ENCODE results near the gene STRBP.

Gene STRBP

DNA sequence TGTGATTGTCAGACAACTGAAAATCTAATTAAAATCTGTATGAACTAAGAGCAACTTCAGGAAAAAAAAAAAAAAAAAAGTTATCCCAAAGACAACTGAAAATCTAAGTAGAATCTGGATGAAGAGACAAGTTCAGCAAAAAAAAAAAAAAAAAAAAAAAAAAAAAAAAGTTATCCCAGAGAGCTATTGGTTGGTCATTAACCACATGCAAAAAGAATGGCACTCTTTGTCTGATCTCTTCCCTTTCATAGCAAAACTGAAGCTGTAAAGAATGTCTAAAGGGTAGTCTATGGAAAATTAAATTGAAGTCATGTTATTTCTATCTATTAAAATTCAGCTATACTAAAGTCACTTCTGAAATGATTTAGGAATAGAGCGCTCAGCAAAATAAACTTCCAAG, 32.9 kb downstream of the STRBP start:
- H3K4me3 ChIP-seq (ENCODE audit: low read depth in 1 of 2, low read length in 2 of 2): no peak overlapping the region
- no peaks in the 10 kb centered on the region for H3K27me3 ChIP-seq (ENCODE audit: insufficient read depth, low read length, poor library complexity)
- TF ChIP-seq, protein P1, sequence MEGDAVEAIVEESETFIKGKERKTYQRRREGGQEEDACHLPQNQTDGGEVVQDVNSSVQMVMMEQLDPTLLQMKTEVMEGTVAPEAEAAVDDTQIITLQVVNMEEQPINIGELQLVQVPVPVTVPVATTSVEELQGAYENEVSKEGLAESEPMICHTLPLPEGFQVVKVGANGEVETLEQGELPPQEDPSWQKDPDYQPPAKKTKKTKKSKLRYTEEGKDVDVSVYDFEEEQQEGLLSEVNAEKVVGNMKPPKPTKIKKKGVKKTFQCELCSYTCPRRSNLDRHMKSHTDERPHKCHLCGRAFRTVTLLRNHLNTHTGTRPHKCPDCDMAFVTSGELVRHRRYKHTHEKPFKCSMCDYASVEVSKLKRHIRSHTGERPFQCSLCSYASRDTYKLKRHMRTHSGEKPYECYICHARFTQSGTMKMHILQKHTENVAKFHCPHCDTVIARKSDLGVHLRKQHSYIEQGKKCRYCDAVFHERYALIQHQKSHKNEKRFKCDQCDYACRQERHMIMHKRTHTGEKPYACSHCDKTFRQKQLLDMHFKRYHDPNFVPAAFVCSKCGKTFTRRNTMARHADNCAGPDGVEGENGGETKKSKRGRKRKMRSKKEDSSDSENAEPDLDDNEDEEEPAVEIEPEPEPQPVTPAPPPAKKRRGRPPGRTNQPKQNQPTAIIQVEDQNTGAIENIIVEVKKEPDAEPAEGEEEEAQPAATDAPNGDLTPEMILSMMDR (IDR thresholded peaks at IDR 0.05; ENCODE audit: borderline replicate concordance, extremely low read depth, low read length, poor library complexity, severe bottlenecking): no peak
- no peak for TF ChIP-seq EZH2 (IDR thresholded peaks at IDR 0.05; ENCODE audit: borderline replicate concordance, low read depth, low read length, severe bottlenecking)
- H3K27ac ChIP-seq (ENCODE audit: low read length): no peak overlapping the region
- H3K36me3 ChIP-seq (ENCODE audit: insufficient read depth, low read length): no peaks in the 10 kb centered on the region
- no peaks in the 10 kb centered on the region for H3K4me1 ChIP-seq (ENCODE audit: insufficient read depth, low read length)
- H3K9me3 ChIP-seq (ENCODE audit: insufficient read depth, low read length, severe bottlenecking): no peaks in the 10 kb centered on the region
- H3K4me2 ChIP-seq (ENCODE audit: insufficient read depth, low read length): no peak overlapping the region
- no peak overlapping the region for H3K9ac ChIP-seq (ENCODE audit: low read depth, low read length)
- peaks cover 8% of the 10 kb centered on the region; the same call in 1 of the 2 replicates for H3K79me2 ChIP-seq (ENCODE audit: insufficient read depth, low read length)
- H4K20me1 ChIP-seq (ENCODE audit: insufficient read depth, low read length): peaks cover 15% of the 10 kb centered on the region; the same call in 1 of the 2 replicates
- H2AFZ ChIP-seq (ENCODE audit: low read depth, low read length): no peak overlapping the region
- ATAC-seq (ENCODE audit: insufficient read depth, low read depth) (no peak), DNase-seq (no peak)

- Histone ChIP-seq H3K4me2 (ENCODE audit: insufficient read depth, low read length) (no peak overlapping the region), H2AFZ (ENCODE audit: low read depth, low read length) (no peak overlapping the region), H3K27me3 (ENCODE audit: insufficient read depth, low read length, poor library complexity) (no peaks in the 10 kb centered on the region), H3K4me3 (ENCODE audit: low read depth in 1 of 2, low read length in 2 of 2) (no peak overlapping the region), H3K9me3 (ENCODE audit: insufficient read depth, low read length, severe bottlenecking) (no peaks in the 10 kb centered on the region), H3K79me2 (ENCODE audit: insufficient read depth, low read length) (peaks cover 8% of the 10 kb centered on the region; the same call in 1 of the 2 replicates), H3K36me3 (ENCODE audit: insufficient read depth, low read length) (no peaks in the 10 kb centered on the region), H3K9ac (ENCODE audit: low read depth, low read length) (no peak overlapping the region), H3K4me1 (ENCODE audit: insufficient read depth, low read length) (no peaks in the 10 kb centered on the region), H3K27ac (ENCODE audit: low read length) (no peak overlapping the region), H4K20me1 (ENCODE audit: insufficient read depth, low read length) (peaks cover 18% of the 10 kb centered on the region; the same call in 1 of the 2 replicates)
- TF ChIP-seq, protein P1 (IDR thresholded peaks at IDR 0.05; ENCODE audit: borderline replicate concordance, extremely low read depth, low read length, poor library complexity, severe bottlenecking): no peak
- TF ChIP-seq EZH2 (IDR thresholded peaks at IDR 0.05; ENCODE audit: borderline replicate concordance, low read depth, low read length, severe bottlenecking): no peak
- DNase-seq (no peak), ATAC-seq (ENCODE audit: insufficient read depth, low read depth) (no peak)
These were observed 33.5 kb downstream of the STRBP start for GRCh38 chr9:123234853-123235252.

DNA sequence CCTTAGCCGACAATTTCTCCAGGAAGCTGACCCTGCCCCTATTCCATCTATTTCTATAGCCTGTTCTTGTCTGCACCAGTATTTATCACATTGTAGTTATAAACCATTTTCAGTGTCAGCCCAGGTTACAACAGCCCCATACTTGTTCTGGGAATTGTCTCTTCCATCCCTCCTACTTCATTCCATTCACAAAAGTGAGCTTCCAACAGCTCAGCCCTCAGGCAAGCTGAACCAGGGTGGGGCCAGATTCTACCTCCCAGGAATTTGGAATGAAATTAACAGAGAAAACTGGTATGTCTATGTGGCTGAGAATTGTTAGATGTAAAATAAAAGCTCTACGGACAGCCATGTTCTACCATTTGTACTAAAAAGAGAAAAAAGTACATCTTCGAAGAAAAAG, 36.1 kb downstream of the STRBP start:
- no peak overlapping the region for H3K4me2 ChIP-seq (ENCODE audit: insufficient read depth, low read length)
- DNase-seq (no peak), ATAC-seq (ENCODE audit: insufficient read depth, low read depth) (no peak)
- no peaks in the 10 kb centered on the region for H3K27me3 ChIP-seq (ENCODE audit: insufficient read depth, low read length, poor library complexity)
- no peak overlapping the region for H2AFZ ChIP-seq (ENCODE audit: low read depth, low read length)
- no peak overlapping the region for H3K9ac ChIP-seq (ENCODE audit: low read depth, low read length)
- no peaks in the 10 kb centered on the region for H3K4me1 ChIP-seq (ENCODE audit: insufficient read depth, low read length)
- no peak overlapping the region for H3K27ac ChIP-seq (ENCODE audit: low read length)
- H3K9me3 ChIP-seq (ENCODE audit: insufficient read depth, low read length, severe bottlenecking): no peaks in the 10 kb centered on the region
- peaks cover 5% of the 10 kb centered on the region; the same call in 1 of the 2 replicates for H3K79me2 ChIP-seq (ENCODE audit: insufficient read depth, low read length)
- peaks cover 6% of the 10 kb centered on the region; the same call in 1 of the 2 replicates for H4K20me1 ChIP-seq (ENCODE audit: insufficient read depth, low read length)
- H3K36me3 ChIP-seq (ENCODE audit: insufficient read depth, low read length): no peaks in the 10 kb centered on the region
- H3K4me3 ChIP-seq (ENCODE audit: low read depth in 1 of 2, low read length in 2 of 2): no peak overlapping the region
- no peak for TF ChIP-seq EZH2 (IDR thresholded peaks at IDR 0.05; ENCODE audit: borderline replicate concordance, low read depth, low read length, severe bottlenecking)
- TF ChIP-seq, protein P1 (IDR thresholded peaks at IDR 0.05; ENCODE audit: borderline replicate concordance, extremely low read depth, low read length, poor library complexity, severe bottlenecking): no peak
